ENCODE measurements around the gene CHRM4. TPM values are rescaled to one million over a fixed set of nuclear protein-coding genes. Genes with fewer than 3 reads are reported as not detected.

Gene CHRM4
- polyA plus RNA-seq, 2 of the 4 experiments (the other 2 are of a cell fraction): 0.17 to 0.28 TPM

GRCh38 chr11:46369458-46370152 is 22.0 kb downstream of the CHRM4 start (continued):
- no peak for TF ChIP-seq NFE2L2 (conservative IDR thresholded peaks at IDR 0.05; ENCODE audit: low read length)

- WGBS (ENCODE audit: missing lambda C conversion rate): 76% methylated on average over 11 of the region's 12 CpGs
- H3K4me2 ChIP-seq: no peak overlapping the region
- no peak for FAIRE-seq
- no peak for DNase-seq (ENCODE audit: low read depth in 1 of 2, low spot score in 1 of 2)
- CTCF ChIA-PET: interaction anchor here (0.6 to 19.6 kb wide), 17 partner anchors 10 to 601 kb away, joined by 3 to 325 read pairs (median 4); partner anchors contain the start of genes CHRM4 and DGKZ
- peaks cover 6% of the 10 kb centered on the region for H3K4me1 ChIP-seq
- ATAC-seq: peak in 1 of 2 experiments; percentile 4; a peak in 1 of 6 replicates
- H3K27ac ChIP-seq: no peak overlapping the region
- H3K9me3 ChIP-seq: no peaks in the 10 kb centered on the region
- POLR2A ChIA-PET: no interaction called here
- H3K4me3 ChIP-seq: no peak overlapping the region
- peak; percentile 18; the same call in 1 of the 3 replicates for TF ChIP-seq CTCF (IDR thresholded peaks at IDR 0.05)
- no peak for TF ChIP-seq CHD2 (IDR thresholded peaks at IDR 0.05; ENCODE audit: low read length, partially characterized antibody)
- no peak for TF ChIP-seq CBX8 (IDR thresholded peaks at IDR 0.05)
- TF ChIP-seq PBX3 (IDR thresholded peaks at IDR 0.05): no peak
- TF ChIP-seq RAD21 (conservative IDR thresholded peaks at IDR 0.05 in 1 of 2, IDR thresholded peaks at IDR 0.05 in 1 of 2): 0 out of 5 replicates have a peak, but pooled peaks of 1 of the 2 experiments have one; percentile 3
- no peak for TF ChIP-seq KDM1A (IDR thresholded peaks at IDR 0.05; ENCODE audit: low read depth)
- TF ChIP-seq ZC3H11A (IDR thresholded peaks at IDR 0.05): no peak
- no peak for TF ChIP-seq HES2 (IDR thresholded peaks at IDR 0.05)
- no peak for TF ChIP-seq CHD4 (IDR thresholded peaks at IDR 0.05; ENCODE audit: borderline replicate concordance)
These were observed 23.7 kb downstream of the CHRM4 start for GRCh38 chr11:46367916-46368267.

GRCh38 chr11:46367244-46367915 is 24.2 kb downstream of the CHRM4 start:
- TF ChIP-seq MAX (IDR thresholded peaks at IDR 0.05) (no peak), EHMT2 (IDR thresholded peaks at IDR 0.05; ENCODE audit: low read depth) (no peak), ELK1 (IDR thresholded peaks at IDR 0.05; ENCODE audit: low read depth, low read length) (no peak), NR3C1 (IDR thresholded peaks at IDR 0.05) (no peak), CTCF (IDR thresholded peaks at IDR 0.05) (peak; percentile 71), FOXS1 (CRISPR knock-in tag; IDR thresholded peaks at IDR 0.05) (no peak), RNF2 (IDR thresholded peaks at IDR 0.05; ENCODE audit: borderline replicate concordance, low read depth) (no peak), CEBPB (IDR thresholded peaks at IDR 0.05) (no peak), JUN (IDR thresholded peaks at IDR 0.05) (no peak), POLR2AphosphoS2 (conservative IDR thresholded peaks at IDR 0.05; ENCODE audit: low read length) (no peak), RAD21 (conservative IDR thresholded peaks at IDR 0.05 in 1 of 2, IDR thresholded peaks at IDR 0.05 in 1 of 2) (peak; percentile 57 to 61; a peak in 4 of 5 replicates), SMC3 (IDR thresholded peaks at IDR 0.05) (peak; percentile 54; the same call in 2 of the 3 replicates), NFE2L2 (conservative IDR thresholded peaks at IDR 0.05; ENCODE audit: low read length) (no peak), HOXB5 (CRISPR knock-in tag; IDR thresholded peaks at IDR 0.05) (no peak)
- POLR2A ChIA-PET: no interaction called here
- FAIRE-seq (no peak), ATAC-seq (peak; percentile 59 to 83), DNase-seq (ENCODE audit: low read depth in 1 of 2, low spot score in 1 of 2) (peak in 1 of 2 experiments; percentile 46)
- Histone ChIP-seq H3K9me3 (no peaks in the 10 kb centered on the region), H3K4me3 (no peak overlapping the region), H3K4me2 (no peak overlapping the region), H3K4me1 (peaks cover 10% of the 10 kb centered on the region), H3K27ac (0 out of 6 replicates have a peak overlapping the region, but pooled peaks of 1 of the 2 experiments have one; percentile 30)
- WGBS (ENCODE audit: missing lambda C conversion rate): 43% methylated on average over 25 of the region's 32 CpGs
- CTCF ChIA-PET: interaction anchor here (0.6 to 19.6 kb wide), 21 partner anchors 9 to 601 kb away, joined by 3 to 325 read pairs (median 3); partner anchors contain the start of genes CHRM4 and DGKZ
